AML-193 (cell line): ENCODE data around the gene GPC5.
"Not testable (repeated sequence)": the region's sequence is repeated elsewhere in the genome, so short reads cannot be mapped to it uniquely, and the experiment has no call there.

Experiments
- DNase-seq, 2 experiments: peaks; one replicate each; lab custom pipeline; 2025; lab: John Stamatoyannopoulos, UW

The GPC5 gene

GRCh38 chr13:91649456-91649855 is 251.0 kb downstream of the GPC5 start:
- DNase-seq = no peak

- no peak for DNase-seq
Measured at GRCh38 chr13:91652404-91653301, 254.2 kb downstream of the GPC5 start.

GRCh38 chr13:91655731-91656130 is 257.3 kb downstream of the GPC5 start:
- DNase-seq = no peak

GRCh38 chr13:91657283-91657682 is 258.9 kb downstream of the GPC5 start:
- no peak for DNase-seq

- DNase-seq = no peak
Measured at GRCh38 chr13:91659256-91660075, 261.0 kb downstream of the GPC5 start.

GRCh38 chr13:91660076-91660415 is 261.6 kb downstream of the GPC5 start:
- no peak for DNase-seq

- DNase-seq = no peak
Measured at GRCh38 chr13:91661692-91662490, 263.5 kb downstream of the GPC5 start.

GRCh38 chr13:91664039-91664438 is 265.6 kb downstream of the GPC5 start:
- DNase-seq = no peak

- DNase-seq = no peak
Measured at GRCh38 chr13:91667486-91667885, 269.1 kb downstream of the GPC5 start.

- no peak for DNase-seq
Measured at GRCh38 chr13:91668866-91669495, 270.6 kb downstream of the GPC5 start.

- not testable (repeated sequence) for DNase-seq
Measured at GRCh38 chr13:91674347-91674746, 275.9 kb downstream of the GPC5 start.

GRCh38 chr13:91684746-91685145 is 286.3 kb downstream of the GPC5 start:
- no peak for DNase-seq

- no peak for DNase-seq
Measured at GRCh38 chr13:91690944-91691343, 292.5 kb downstream of the GPC5 start.

- no peak for DNase-seq
Measured at GRCh38 chr13:91693466-91693865, 295.0 kb downstream of the GPC5 start.

- DNase-seq = no peak
Measured at GRCh38 chr13:91698308-91698707, 299.9 kb downstream of the GPC5 start.

- DNase-seq = no peak
Measured at GRCh38 chr13:91698767-91699166, 300.3 kb downstream of the GPC5 start.

- DNase-seq = no peak
Measured at GRCh38 chr13:91699863-91700262, 301.4 kb downstream of the GPC5 start.

- DNase-seq = no peak
Measured at GRCh38 chr13:91701975-91702374, 303.6 kb downstream of the GPC5 start.

GRCh38 chr13:91702411-91702810 is 304.0 kb downstream of the GPC5 start:
- no peak for DNase-seq

- no peak for DNase-seq
Measured at GRCh38 chr13:91704398-91704797, 306.0 kb downstream of the GPC5 start.

- no peak for DNase-seq
Measured at GRCh38 chr13:91708558-91708957, 310.1 kb downstream of the GPC5 start.

GRCh38 chr13:91709180-91709579 is 310.8 kb downstream of the GPC5 start:
- no peak for DNase-seq
